Muscle layer of colon (tissue), 2 donors: ENCODE measurements around the gene INTS6L.
"Not testable (repeated sequence)": the region's sequence is repeated elsewhere in the genome, so short reads cannot be mapped to it uniquely, and the experiment has no call there.

Experiments
- H3K27ac ChIP-seq: one replicate; pipeline ENCODE4 v1.7.0; 2013; ENCODE audit warnings: low read depth, mild to moderate bottlenecking, low read length, moderate library complexity
- H3K27me3 ChIP-seq, 2 donors: one replicate each; pipeline ENCODE4 v1.7.0; 2013; ENCODE audit warnings: low read length in 2 of 2, mild to moderate bottlenecking in 2 of 2; ENCODE audit not compliant: insufficient read depth in 2 of 2, control insufficient read depth in 1 of 2
- H3K36me3 ChIP-seq: one replicate; pipeline ENCODE4 v1.7.0; 2013; ENCODE audit warnings: mild to moderate bottlenecking, low read length; ENCODE audit not compliant: insufficient read depth
- H3K4me1 ChIP-seq: one replicate; pipeline ENCODE4 v1.7.0; 2013; ENCODE audit warnings: mild to moderate bottlenecking, low read length; ENCODE audit not compliant: insufficient read depth
- H3K4me3 ChIP-seq, 2 donors: one replicate each; pipeline ENCODE4 v1.7.0; 2013; ENCODE audit warnings: low read length in 2 of 2, low read depth in 1 of 2, mild to moderate bottlenecking in 1 of 2, moderate library complexity in 1 of 2
- H3K9ac ChIP-seq: one replicate; pipeline ENCODE4 v1.7.0; 2013; ENCODE audit warnings: low read length
- H3K9me3 ChIP-seq: one replicate; pipeline ENCODE4 v1.7.0; 2013; ENCODE audit warnings: mild to moderate bottlenecking, low read length
- donor health status: abdominal sarcoma.
- donor health status: Adenocarcinoma of cecum.

The INTS6L gene

DNA sequence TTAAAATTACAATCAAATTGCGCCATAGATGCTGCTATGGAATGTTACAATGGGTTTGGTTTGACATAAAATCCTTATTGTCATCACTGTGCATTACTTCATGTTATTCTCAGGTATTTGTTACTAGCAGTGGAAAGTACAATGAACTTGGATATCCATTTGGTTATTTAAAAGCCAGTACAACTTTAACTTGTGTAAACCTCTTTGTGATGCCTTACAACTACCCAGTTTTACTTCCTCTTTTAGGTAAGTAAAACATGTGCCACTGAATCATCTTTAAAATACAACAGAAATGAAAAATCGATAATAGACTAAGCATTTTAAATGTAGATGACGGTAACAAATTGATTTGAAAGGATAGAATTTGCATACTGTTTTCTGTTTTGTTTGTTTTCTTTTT lies 35.6 kb downstream of the INTS6L start:
- no peaks in the 10 kb centered on the region for H3K9me3 ChIP-seq
- H3K27ac ChIP-seq, result no peak overlapping the region
- no peak overlapping the region for H3K9ac ChIP-seq
- H3K4me3 ChIP-seq, result no peak overlapping the region
- H3K27me3 ChIP-seq, result no peaks in the 10 kb centered on the region
- H3K36me3 ChIP-seq, result no peaks in the 10 kb centered on the region
- no peaks in the 10 kb centered on the region for H3K4me1 ChIP-seq

DNA sequence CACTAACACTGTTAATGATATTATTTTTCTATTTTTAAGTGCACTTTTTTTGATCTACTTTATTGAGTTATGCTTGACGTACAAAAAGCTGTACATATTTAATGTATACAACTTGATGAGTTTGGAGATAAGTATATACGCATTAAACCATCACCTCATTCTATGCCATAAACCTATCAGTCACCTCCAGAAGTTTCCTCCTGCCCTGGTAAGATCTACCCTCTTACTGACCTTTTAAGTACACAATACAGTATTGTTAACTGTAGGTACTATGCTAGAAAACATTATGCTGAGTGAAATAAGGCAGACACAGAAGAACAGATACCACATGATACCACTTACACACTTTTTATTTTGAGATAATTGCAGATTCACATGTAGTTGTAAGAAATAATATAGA lies 36.9 kb downstream of the INTS6L start:
- H3K4me1 ChIP-seq, result no peaks in the 10 kb centered on the region
- no peaks in the 10 kb centered on the region for H3K27me3 ChIP-seq
- H3K27ac ChIP-seq, result no peak overlapping the region
- no peak overlapping the region for H3K4me3 ChIP-seq
- H3K9me3 ChIP-seq, result no peaks in the 10 kb centered on the region
- no peaks in the 10 kb centered on the region for H3K36me3 ChIP-seq
- H3K9ac ChIP-seq, result no peak overlapping the region

DNA sequence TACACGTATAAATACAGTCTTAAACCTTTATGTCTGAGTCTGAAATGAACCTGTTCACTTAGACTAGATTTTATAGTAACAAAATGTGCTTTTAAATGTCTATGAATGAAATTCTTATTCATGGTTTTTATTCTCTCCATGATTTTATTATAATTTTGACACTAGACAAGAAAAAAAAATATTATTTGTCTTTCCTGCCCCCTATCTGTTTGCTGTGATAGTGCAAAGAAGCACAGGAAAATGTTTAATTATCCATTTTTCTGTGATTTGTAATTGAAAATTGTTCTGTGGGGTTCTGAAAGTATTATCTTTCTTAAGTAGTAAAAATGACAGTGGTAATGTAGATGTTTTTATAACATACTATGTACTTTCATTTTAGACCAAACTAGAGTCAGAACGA lies 52.0 kb downstream of the INTS6L start:
- H3K4me3 ChIP-seq, result no peak overlapping the region
- no peaks in the 10 kb centered on the region for H3K27me3 ChIP-seq
- no peaks in the 10 kb centered on the region for H3K4me1 ChIP-seq
- no peaks in the 10 kb centered on the region for H3K36me3 ChIP-seq
- no peak overlapping the region for H3K9ac ChIP-seq
- no peak overlapping the region for H3K27ac ChIP-seq
- H3K9me3 ChIP-seq, result no peaks in the 10 kb centered on the region

DNA sequence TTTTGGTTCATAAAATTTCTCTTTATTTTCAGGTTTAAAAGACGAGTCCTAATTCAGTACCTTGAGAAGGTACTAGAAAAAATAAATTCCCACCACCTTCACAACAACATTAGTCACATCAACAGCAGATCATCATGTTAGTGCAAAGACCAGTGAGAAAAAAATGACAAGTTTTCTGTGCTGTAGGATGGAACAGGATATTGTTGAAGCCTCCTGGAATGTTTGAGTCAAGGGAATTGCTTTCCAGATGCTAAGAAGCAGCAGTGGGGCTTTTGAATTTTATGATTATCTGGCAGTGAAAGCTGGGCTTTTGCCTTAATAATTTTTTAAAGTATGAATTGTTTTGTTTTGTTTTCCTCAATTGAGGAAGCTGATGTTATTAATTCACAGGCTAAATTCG lies 61.0 kb downstream of the INTS6L start:
- H3K36me3 ChIP-seq, result peaks cover 7% of the 10 kb centered on the region
- H3K9me3 ChIP-seq, result no peaks in the 10 kb centered on the region
- no peak overlapping the region for H3K27ac ChIP-seq
- H3K4me1 ChIP-seq, result no peaks in the 10 kb centered on the region
- no peak overlapping the region for H3K4me3 ChIP-seq
- no peaks in the 10 kb centered on the region for H3K27me3 ChIP-seq
- H3K9ac ChIP-seq, result no peak overlapping the region

DNA sequence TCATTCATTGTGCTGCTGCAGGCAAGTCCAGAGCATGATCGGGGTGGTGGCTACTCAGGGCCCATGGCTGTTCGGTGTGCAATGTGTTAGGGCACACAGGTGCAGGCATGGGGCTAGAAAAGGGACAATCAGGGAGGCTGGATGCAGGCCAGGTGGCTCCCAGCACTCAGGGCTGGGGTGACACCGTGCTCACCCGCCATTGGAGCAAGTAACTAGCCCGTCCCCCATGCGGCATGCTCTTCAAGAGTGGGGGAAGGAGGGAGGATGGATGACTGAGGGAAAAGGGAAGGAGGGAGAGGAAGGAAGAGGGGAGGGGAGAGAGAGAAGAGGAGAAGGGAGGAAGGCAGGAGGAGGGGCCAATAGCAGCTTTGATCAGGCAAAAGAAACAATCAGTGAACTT lies 64.7 kb downstream of the INTS6L start:
- Histone ChIP-seq H3K27me3 (no peaks in the 10 kb centered on the region), H3K9me3 (no peaks in the 10 kb centered on the region), H3K4me3 (no peak overlapping the region), H3K36me3 (peaks cover under 1% of the 10 kb centered on the region), H3K27ac (no peak overlapping the region), H3K4me1 (no peaks in the 10 kb centered on the region), H3K9ac (no peak overlapping the region)

DNA sequence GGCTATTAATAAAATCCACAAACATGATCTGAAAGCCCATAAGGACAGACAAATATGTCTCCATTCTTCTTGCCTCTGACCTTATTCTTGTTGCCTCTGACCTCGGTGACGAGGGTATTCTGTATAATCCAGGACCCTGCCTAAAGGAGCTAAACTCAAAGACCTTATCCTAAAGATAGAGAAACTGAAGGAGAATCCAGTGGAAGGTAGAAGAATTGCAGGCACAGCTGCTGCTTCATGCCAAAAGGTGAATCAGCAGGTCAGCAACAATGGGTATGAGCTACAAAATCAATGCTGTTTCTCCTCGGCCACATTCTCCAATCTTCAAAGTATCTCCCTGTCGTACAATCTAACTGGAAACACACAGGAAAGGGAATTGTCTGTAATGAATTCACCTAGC lies 71.4 kb downstream of the INTS6L start:
- Histone ChIP-seq H3K9me3 (no peaks in the 10 kb centered on the region), H3K9ac (no peak overlapping the region), H3K4me1 (no peaks in the 10 kb centered on the region), H3K36me3 (no peaks in the 10 kb centered on the region), H3K27me3 (no peaks in the 10 kb centered on the region), H3K27ac (no peak overlapping the region), H3K4me3 (no peak overlapping the region)

DNA sequence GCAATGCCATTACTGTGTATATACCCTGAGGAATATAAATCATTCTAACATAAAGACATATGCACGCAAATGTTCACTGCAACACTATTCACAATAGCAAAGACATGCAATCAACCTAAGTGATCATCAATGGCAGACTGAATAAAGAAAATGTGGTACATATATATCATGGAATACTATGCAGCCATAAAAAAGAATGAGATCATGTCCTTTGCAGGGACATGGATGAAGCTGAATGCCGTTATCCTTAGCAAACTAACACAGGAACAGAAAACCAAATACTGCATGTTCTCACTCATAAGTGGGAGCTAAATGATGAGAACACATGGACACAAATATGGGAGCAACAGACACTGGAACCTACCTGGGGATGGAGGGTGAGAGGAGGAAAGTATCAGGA lies 73.6 kb downstream of the INTS6L start:
- not testable (repeated sequence) for H3K27ac ChIP-seq, H3K4me3 ChIP-seq, H3K4me1 ChIP-seq, H3K27me3 ChIP-seq, H3K9me3 ChIP-seq, H3K9ac ChIP-seq, H3K36me3 ChIP-seq

DNA sequence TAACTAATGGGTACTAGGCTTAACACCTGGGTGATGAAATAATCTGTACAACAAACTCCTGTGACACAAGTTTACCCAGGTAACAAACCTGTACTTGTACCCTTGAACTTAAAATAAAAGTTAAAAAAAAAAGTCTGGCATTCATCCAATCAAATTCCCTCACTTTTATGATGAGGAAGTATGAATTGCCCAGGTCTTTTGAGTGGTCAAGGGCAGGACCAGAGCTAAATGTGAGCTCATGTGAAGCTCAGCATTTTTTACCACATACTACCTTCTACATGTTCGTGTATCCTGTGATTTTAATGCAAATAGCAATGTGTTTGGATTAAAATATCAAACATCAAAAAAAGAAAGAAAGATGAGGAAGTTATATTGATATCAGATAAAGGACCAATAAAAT lies 74.0 kb downstream of the INTS6L start:
- not testable (repeated sequence) for H3K4me3 ChIP-seq

DNA sequence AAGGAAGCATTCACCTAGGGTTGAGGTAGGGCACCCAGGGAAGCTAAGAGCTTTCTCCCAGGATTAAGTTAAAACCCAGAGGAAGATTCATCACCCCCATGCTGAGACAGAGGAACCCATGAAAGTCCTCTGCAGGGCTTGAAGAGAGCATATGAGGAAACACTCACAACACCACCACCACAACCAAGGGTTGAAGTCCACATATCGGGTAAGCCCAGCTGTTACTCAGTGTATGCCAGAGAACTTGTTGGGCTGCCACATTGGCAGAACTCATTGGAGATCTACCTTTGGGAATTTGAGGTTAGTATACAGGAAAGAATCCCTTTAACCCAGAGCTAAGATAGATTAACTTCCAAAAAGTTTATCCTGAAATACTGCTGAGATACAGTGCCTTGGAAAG lies 75.1 kb downstream of the INTS6L start:
- Histone ChIP-seq H3K27ac (no peak overlapping the region), H3K9ac (no peak overlapping the region), H3K4me3 (no peak overlapping the region), H3K27me3 (no peaks in the 10 kb centered on the region), H3K4me1 (no peaks in the 10 kb centered on the region), H3K9me3 (no peaks in the 10 kb centered on the region), H3K36me3 (no peaks in the 10 kb centered on the region)

More for the DNA sequence above, 74.0 kb downstream of the INTS6L start:
- not testable (repeated sequence) for H3K9me3 ChIP-seq, H3K27me3 ChIP-seq, H3K27ac ChIP-seq, H3K4me1 ChIP-seq, H3K36me3 ChIP-seq, H3K9ac ChIP-seq

DNA sequence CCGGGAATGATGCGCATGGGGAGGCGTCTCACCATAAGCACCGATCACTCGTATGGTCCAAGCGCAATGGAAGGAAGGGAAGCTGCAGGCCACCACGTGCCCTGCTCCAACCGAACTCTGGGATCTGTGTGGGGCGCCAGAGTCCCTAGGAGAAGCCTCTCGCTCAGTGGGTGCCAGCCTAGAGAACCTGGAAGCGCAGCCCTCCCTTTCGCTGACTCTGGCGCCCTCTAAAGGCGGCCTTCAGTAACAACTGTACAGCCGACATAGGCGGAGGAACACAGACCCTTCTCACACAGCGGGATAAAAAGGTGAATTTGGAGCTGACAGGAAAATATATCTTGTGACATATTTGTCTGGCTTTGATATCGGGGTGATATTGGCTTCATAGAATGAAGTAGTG lies 76.0 kb downstream of the INTS6L start:
- no peak overlapping the region for H3K27ac ChIP-seq
- no peak overlapping the region for H3K4me3 ChIP-seq
- no peak overlapping the region for H3K9ac ChIP-seq
- no peaks in the 10 kb centered on the region for H3K36me3 ChIP-seq
- H3K27me3 ChIP-seq, result no peaks in the 10 kb centered on the region
- H3K9me3 ChIP-seq, result no peaks in the 10 kb centered on the region
- no peaks in the 10 kb centered on the region for H3K4me1 ChIP-seq

DNA sequence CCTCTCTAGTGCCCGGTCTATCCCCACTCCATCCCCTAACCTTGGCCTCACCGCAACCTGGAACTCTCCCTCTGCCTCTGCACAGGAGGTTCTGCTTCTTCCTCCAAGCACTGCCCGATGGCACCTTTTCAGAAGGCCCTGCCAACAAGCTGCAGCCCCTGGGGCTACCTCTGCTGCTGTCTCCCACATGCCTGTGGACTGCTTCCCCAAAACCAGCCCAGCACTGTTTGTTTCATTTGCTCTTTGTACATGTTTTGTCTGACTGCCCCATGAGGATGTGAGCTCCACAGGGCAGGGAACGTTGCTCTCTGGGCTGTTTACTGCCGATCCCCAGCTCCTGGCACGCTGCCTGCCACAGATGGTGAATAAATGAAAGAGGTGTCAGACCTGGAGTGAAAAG lies 85.4 kb downstream of the INTS6L start:
- Histone ChIP-seq H3K27ac (no peak overlapping the region), H3K9me3 (no peaks in the 10 kb centered on the region), H3K4me3 (no peak overlapping the region), H3K27me3 (no peaks in the 10 kb centered on the region), H3K4me1 (no peaks in the 10 kb centered on the region), H3K9ac (no peak overlapping the region), H3K36me3 (no peaks in the 10 kb centered on the region)

DNA sequence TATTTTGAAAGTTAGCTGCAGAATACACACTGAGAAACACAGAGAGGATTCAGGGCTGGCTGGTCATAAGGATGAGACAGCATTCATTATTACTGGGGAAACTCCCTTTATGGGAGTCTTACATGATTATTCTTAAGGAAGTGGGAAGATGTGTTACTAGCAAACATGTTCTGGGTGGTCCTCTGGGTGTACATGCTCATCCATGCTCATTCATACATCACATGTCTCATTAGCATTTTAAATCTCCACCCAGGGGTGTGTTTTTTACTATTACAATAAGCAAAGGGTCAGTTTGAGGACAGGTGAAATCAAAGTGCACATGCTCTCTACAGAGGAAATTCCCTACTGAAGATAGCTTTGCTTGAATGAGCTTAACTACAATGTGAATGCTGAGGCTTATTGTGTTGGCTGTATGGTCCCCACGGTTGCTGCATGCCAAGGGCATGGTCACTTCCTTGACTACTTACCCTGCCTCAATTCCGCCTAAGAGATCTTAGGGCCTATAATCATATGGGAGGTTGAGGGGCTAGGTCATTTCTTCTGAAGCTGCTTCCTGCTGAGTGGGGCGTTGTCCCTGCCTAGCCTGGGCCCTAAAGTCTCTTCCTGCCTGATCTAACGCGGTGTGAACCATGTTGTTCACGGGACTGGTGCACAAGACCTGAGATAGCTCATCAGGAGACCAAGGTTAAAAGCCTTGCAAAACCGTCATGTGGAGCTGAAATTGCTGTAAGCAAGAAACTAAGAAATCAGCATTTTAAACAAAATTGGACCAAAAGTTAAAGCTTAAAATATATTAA lies 104.1 kb downstream of the INTS6L start:
- H3K4me1 ChIP-seq, H3K27me3 ChIP-seq, H3K9ac ChIP-seq, H3K9me3 ChIP-seq, H3K4me3 ChIP-seq, H3K36me3 ChIP-seq, H3K27ac ChIP-seq: not testable (repeated sequence)
